Stimulated activated CD8-positive, alpha-beta memory T cell treated with anti-CD3 and anti-CD28 coated beads, Interleukin-7, amount 100 ng/mL, for 24 hours (primary cell): Measurements from ENCODE around the gene TAOK2.

Experiments used
- DNase-seq: peaks from one replicate; pipeline ENCODE4 v3.0.0-alpha.2; 2020; ENCODE audit warnings: low read depth

The TAOK2 gene

DNA sequence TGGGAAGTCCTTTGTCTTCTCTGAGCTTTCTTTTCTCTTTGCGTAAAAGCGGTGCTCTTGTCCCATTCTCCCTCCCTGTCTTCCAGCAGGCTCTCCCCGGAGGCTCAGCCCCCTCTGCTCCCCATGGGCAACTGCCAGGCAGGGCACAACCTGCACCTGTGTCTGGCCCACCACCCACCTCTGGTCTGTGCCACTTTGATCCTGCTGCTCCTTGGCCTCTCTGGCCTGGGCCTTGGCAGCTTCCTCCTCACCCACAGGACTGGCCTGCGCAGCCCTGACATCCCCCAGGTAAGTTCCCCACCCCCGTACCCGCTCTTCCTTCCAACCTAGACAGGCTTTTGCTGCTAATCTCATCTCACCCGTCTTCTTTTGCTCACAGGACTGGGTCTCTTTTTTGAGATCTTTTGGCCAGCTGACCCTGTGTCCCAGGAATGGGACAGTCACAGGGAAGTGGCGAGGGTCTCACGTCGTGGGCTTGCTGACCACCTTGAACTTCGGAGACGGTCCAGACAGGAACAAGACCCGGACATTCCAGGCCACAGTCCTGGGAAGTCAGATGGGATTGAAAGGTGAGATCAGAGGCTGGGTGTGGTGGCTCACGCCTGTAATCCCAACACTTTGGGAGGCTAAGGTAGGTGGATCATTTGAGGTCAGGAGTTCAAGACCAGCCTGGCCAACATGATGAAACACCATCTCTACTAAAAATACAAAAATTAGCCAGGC is 10.5 kb upstream of the TAOK2 start:
- DNase-seq = no peak

DNA sequence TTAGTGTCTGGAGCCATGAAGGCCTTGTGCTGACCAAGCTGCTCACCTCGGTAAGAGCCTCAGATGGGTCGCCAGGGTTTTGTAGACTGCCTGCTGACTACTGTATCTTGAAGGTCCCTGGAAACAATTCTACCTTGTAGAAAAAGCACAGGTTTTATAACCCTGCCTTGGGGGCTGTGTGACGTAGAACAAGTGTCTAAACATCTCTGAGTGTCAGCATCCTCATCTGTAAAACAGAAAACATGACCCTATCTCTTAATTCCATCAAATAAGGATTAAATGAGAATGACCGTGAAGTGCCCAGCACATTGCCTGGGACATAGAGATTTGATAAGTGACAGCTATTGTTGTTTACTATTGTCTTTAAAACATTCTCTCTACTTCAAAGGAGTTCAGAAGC is 5.5 kb upstream of the TAOK2 start:
- no peak for DNase-seq

DNA sequence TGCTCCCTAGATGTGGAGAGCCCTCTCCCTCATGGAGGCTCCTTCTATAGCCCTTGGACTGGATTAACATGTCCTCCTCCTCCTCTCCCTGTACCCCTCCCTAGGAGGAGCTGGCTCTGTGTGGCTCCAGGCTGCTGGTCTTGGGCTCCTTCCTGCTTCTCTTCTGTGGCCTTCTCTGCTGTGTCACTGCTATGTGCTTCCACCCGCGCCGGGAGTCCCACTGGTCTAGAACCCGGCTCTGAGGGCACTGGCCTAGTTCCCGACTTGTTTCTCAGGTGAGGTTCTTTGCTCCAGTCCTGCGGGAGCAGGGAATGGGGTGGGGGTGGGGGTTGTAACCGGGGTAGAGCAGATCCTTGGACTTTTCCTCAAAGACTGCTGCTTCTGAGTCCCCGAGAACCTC is 2.4 kb upstream of the TAOK2 start:
- DNase-seq = no peak

DNA sequence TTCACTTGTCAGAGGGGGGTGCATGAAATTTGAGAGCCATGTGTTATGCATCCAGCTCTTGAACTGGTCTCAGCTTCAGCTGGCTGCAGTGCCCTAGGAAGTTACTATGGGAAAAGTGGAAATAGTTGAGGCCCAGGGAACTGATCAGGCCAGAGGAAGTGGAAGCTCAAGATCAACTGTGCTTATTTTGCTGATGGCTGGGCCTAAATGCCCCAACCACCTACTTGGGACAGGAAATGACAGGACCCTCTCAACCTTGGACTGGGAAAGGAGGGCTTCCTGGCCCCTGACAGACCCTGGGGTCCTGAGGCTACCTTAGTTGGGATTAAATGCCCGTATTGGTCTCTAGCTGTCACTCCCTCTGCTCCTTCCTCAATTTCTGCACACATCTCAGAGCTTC is 1.2 kb upstream of the TAOK2 start:
- DNase-seq = no peak

DNA sequence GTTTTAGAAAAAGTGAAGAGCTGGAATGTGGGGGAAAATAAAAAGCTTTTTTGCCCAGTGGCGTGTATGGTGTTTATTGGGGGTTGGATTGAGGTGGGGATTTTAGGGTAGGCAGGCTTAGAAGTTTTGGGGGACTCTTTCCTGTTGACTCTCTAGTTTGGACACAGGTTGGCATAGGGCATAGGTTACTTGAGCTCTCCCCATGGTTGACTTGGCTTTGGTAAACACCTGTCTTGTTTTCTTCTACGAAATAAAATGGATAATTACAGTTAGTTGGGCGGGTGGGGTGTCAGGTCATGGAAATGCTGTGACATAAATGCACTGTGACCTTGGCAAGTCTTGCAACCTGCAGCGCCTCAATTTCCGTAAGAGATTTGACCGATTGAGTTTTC is 680 bp upstream of the TAOK2 start:
- DNase-seq = no peak

DNA sequence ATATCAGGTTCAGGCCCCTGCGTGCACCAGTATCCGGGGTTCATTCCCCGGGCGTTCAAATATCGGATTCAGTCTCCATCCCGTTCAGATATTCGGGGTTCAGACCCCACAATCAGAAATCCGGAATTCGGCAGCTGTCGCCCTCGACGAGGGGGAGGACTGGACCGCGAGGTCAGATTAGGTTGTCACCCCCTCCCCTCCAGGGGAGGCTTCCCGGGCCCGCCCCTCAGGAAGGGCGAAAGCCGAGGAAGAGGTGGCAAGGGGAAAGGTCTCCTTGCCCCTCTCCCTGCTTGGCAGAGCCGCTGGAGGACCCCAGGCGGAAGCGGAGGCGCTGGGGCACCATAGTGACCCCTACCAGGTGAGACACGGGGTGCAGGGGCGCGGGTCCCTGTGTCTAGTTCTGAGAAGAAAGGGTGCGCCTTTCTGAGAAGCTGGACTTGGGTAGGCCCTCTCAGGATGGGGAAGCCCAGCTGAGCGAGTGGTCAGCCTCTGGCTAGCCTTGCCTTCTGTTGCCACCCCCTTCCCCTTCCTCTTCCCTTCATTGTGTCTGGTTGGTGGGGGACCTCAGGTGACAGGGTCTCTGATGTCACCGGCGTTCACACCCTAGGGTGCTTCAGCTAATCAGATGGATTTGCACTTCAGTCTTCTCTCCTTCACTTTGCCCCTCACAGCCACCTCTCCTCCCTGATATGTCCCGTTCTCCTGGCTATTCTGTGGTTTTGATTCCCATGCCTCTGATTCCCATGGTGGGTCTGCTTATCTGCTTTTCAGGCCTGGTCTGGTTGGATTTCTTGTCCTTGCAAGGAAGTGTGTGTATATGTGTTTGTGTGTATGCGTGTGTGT is 844 bp downstream of the TAOK2 start:
- DNase-seq = no peak

DNA sequence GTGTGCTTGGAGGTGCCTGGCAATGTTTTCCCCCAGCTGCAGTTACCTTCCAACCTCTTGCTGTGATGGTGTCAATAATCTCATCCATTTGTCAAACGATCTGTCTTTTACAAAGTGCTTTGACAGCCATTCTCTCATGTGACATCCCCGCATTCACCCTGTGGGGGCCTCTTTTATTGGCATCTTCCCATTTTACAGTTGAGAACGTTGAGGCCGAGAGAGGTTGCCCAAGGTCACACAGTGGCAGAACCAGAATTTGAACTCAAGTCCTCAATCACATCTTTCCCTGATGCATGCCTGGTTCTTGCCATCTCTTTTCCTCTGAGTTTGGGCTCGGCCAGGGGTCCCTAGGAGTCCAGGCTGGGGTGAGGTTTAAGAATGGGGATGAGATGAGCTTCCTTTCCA is 1.5 kb downstream of the TAOK2 start:
- DNase-seq = no peak

DNA sequence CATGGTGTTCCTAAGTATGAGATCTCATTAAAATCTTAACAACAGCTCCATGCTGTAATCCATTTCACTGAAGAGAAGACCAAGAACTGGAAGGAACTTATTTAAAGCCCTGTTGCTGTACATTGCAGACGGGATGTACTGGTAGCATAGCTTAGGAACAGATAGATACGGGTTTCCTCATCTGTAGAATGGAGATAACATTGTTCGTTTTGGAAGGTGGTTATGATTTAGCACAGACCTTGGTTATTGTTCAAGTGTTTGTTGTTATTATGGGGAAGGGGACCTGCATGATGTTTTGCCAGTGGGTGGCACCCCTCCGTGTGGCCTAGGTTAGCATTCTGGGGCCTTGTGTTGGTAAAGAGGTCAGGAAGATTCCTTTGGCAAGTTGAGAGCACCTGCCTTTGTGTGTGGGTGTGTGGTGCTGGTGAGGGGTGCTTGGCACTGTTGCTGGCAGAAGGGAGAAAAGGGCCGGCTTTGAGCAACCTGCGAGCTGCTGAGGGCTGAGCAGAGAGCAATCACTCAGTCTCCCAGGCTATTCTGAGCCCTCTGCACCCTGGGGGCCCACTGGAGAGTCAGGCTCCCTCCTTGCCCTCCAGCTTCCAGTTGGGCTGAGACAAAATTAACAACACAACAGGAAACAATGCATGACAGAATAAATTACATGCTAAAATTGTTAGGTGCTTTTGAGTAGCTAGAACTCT is 2.3 kb downstream of the TAOK2 start:
- no peak for DNase-seq

DNA sequence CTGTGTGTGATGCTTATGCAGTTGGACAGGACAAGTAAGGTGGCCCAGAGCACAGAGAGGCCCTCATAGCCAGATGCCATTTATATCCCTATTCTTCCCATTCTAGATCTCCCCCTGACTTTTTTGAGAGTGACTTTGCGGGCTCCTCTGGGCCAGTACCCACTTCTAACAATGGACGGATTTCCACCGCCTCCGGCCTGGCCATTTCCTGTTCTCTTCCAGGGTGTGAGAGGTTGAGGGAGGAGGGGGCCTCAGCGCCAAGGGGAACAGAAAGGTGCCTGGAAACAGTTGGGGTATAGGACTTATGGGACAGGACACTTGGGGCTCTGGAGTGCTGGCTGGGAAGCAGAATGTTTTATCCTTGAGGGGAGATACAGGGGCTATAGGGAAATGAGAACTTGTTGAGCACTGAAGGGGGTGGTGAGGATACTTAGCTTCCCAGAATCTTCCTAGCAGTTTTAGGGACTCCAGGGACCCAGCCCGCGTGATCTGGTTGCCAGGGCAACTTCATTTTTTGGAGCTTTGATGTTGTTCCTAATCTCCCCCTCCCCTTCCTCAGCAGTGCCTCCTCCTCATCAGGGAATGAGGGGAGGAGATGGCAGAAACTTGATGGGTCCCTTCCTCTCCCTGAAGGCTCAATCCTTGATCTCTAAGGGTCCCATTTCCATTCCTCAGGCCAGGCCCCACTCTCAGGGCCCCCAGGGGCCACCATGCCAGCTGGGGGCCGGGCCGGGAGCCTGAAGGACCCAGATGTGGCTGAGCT is 3.6 kb downstream of the TAOK2 start:
- no peak for DNase-seq

DNA sequence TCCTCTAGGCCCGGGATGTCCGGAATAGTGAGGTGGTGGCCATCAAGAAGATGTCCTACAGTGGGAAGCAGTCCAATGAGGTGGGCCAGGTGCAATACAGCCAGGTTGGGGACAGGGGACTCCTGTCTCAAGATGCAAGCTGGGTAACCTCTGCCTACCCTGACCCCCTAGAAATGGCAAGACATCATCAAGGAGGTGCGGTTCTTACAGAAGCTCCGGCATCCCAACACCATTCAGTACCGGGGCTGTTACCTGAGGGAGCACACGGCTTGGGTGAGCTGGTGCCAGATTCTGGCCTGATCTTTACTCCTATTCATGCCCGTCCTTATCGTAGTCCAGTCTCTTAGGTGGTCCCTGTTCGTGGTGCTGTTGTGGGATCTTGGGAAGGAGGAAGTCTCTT is 4.4 kb downstream of the TAOK2 start:
- DNase-seq = no peak

DNA sequence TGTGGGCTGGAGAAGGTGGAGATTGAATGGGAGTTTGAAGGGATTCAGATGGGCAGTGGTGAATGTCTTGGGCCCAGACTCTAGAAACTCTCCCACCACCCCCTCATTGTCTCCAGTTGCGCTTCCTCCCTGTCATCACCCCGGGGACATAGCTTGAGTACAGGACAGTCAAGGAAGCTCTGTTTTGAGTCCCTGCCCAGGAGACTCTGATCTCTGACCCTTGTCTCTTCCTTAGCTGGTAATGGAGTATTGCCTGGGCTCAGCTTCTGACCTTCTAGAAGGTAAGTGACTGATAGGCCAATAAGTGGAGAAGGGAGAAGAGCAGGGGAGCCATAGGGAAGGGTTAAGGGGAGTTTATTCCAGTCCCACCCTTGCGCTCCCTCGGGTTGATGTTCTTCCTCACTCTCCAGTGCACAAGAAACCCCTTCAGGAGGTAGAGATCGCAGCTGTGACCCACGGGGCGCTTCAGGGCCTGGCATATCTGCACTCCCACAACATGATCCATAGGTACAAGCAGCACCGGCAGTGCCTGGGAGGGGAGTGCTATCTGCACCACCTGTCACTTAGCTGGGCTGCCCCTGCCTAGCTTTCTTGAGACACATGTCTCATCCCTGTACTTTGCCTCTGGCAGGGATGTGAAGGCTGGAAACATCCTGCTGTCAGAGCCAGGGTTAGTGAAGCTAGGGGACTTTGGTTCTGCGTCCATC is 5.0 kb downstream of the TAOK2 start:
- no peak for DNase-seq

DNA sequence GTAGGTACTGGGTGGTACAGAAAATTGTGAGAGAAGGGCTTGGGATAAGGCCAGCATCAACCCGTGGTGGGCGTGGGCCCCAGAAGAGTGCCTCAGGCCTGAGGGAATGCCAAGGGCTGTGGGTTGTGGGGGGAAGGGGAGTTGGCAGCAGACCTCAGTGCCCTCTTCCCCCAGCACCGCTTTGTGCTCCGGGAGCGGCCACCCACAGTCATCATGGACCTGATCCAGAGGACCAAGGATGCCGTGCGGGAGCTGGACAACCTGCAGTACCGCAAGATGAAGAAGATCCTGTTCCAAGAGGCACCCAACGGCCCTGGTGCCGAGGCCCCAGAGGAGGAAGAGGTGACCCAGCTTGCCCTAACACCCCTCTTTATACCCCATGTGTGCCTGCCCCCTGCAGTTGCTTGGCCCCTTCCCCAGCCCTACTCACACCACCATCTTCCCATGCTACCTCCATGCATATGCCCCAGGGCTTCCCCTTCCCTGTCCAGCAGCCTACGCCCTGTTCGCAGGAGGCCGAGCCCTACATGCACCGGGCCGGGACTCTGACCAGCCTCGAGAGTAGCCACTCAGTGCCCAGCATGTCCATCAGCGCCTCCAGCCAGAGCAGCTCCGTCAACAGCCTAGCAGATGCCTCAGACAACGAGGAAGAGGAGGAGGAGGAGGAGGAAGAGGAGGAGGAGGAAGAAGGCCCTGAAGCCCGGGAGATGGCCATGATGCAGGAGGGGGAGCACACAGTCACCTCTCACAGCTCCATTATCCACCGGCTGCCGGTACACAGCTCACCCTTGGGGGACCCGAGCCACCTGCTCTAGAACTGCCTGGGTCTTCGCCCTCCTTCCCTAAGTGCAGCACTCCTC is 9.1 kb downstream of the TAOK2 start:
- DNase-seq = no peak

DNA sequence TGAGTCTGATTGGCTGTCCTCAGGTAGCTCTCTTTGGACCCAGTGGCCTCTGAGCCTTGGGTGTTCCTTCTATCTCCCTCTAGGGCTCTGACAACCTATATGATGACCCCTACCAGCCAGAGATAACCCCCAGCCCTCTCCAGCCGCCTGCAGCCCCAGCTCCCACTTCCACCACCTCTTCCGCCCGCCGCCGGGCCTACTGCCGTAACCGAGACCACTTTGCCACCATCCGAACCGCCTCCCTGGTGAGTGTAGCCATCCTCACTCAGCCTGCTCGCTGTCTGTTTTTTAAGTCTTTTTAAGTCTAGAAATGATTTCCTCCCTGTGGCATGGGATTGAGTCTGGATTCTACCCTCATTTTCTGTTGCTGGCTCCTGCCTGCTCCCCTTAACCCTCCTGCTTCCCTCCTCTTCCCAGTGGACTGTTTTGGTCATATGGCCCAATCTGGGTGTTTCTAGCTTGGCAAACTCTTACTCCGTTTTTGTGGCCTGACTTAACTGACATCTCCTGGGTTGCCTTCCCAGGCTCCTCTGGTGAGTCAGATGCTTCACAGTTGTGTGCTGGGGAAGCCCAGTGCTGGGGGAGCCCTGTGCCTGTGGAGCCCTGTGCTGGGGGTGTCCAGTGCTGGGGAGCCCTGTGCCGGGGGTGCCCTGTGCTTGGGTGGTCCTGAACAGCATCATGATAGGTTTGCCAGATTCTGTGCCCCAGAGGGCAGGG is 9.9 kb downstream of the TAOK2 start:
- no peak for DNase-seq

DNA sequence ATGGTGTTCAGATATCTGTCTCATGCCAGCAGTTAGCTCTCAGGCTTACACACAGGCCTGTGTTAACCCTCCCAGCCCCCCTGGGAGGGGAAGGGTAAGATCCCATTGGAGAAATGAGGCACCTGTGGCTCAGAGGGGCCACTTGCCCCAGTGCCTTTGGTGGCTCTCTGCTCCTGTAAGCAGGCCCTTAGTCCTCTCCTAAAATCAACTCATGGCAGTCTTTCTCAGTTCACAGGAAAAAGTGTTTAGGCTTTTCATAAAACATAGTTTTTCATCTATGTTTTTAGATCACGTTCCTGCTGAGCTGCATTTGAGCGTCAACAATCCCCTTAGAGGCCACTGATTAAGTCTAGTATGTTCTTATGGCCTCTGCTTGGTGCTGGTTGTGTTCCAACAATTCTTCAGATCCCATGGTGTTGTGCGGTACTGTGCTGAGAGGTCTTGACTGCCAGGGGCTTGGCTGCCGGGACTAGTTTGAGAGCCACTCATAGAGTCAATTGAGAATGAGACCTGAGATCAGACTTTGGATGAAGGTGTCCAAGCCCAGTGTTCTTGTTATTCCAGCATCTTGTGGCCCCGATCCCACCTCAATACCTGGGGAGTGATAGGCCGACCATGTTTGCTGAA is 10.6 kb downstream of the TAOK2 start:
- no peak for DNase-seq

DNA sequence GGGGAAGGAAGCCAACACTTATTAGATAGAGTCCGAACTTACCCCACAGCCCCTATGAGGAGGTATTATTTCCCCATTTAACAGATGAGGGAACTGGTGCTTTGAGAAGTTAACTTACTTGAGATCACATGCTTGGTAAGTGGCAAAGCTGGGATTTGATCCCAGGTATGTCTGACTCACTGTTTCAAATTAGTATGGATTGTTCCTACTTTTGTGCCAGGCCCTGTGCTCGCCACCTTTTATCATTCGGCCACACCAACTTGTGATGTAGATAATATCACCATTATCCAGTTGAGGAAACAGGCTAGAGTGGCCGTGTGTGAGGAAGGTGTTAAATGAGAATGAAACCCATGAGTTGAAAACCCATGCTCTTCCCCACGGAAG is 11.1 kb downstream of the TAOK2 start:
- DNase-seq = no peak

DNA sequence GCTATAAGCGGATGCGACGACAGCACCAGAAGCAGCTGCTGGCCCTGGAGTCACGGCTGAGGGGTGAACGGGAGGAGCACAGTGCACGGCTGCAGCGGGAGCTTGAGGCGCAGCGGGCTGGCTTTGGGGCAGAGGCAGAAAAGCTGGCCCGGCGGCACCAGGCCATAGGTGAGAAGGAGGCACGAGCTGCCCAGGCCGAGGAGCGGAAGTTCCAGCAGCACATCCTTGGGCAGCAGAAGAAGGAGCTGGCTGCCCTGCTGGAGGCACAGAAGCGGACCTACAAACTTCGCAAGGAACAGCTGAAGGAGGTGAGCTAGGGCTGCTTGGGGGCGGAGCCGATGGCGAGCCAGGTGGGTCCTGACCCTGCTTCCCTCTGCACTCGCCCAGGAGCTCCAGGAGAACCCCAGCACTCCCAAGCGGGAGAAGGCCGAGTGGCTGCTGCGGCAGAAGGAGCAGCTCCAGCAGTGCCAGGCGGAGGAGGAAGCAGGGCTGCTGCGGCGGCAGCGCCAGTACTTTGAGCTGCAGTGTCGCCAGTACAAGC is 11.7 kb downstream of the TAOK2 start:
- no peak for DNase-seq

DNA sequence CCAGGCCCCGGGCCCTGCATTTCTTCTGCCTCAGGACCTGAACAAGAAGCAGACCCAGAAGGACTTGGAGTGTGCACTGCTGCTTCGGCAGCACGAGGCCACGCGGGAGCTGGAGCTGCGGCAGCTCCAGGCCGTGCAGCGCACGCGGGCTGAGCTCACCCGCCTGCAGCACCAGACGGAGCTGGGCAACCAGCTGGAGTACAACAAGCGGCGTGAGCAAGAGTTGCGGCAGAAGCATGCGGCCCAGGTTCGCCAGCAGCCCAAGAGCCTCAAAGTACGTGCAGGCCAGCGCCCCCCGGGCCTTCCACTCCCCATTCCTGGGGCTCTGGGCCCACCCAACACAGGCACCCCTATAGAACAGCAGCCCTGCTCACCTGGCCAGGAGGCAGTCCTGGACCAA is 12.6 kb downstream of the TAOK2 start:
- DNase-seq = no peak

DNA sequence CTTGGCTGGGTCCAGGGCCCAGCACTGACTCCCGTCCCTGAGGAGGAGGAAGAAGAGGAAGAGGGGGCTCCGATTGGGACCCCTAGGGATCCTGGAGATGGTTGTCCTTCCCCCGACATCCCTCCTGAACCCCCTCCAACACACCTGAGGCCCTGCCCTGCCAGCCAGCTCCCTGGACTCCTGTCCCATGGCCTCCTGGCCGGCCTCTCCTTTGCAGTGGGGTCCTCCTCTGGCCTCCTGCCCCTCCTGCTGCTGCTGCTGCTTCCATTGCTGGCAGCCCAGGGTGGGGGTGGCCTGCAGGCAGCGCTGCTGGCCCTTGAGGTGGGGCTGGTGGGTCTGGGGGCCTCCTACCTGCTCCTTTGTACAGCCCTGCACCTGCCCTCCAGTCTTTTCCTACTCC is 13.3 kb downstream of the TAOK2 start:
- DNase-seq = no peak

DNA sequence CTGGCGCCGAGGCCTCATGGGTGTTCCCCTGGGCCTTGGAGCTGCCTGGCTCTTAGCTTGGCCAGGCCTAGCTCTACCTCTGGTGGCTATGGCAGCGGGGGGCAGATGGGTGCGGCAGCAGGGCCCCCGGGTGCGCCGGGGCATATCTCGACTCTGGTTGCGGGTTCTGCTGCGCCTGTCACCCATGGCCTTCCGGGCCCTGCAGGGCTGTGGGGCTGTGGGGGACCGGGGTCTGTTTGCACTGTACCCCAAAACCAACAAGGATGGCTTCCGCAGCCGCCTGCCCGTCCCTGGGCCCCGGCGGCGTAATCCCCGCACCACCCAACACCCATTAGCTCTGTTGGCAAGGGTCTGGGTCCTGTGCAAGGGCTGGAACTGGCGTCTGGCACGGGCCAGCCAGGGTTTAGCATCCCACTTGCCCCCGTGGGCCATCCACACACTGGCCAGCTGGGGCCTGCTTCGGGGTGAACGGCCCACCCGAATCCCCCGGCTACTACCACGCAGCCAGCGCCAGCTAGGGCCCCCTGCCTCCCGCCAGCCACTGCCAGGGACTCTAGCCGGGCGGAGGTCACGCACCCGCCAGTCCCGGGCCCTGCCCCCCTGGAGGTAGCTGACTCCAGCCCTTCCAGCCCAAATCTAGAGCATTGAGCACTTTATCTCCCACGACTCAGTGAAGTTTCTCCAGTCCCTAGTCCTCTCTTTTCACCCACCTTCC is 13.9 kb downstream of the TAOK2 start:
- no peak for DNase-seq
